ENCODE results near the gene GCAT.

GCAT gene

DNA sequence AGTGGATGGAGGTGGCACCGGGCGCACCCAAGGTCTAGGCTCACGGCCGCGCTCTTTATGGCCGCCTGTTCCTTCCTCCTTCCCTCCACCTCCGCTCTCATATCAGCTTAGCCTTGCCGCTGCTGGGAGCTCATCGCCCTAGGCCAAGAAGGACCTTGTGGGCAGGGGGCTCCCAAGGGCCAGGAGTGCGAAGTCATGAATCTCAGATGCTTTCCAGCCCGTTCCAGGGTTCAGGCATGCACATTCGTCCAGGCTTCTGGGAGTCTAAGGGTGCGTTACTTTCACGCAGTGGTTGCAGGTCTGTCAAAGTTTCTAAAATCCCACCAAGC lies 11.3 kb downstream of the GCAT start:
- TF ChIP-seq, protein P1, sequence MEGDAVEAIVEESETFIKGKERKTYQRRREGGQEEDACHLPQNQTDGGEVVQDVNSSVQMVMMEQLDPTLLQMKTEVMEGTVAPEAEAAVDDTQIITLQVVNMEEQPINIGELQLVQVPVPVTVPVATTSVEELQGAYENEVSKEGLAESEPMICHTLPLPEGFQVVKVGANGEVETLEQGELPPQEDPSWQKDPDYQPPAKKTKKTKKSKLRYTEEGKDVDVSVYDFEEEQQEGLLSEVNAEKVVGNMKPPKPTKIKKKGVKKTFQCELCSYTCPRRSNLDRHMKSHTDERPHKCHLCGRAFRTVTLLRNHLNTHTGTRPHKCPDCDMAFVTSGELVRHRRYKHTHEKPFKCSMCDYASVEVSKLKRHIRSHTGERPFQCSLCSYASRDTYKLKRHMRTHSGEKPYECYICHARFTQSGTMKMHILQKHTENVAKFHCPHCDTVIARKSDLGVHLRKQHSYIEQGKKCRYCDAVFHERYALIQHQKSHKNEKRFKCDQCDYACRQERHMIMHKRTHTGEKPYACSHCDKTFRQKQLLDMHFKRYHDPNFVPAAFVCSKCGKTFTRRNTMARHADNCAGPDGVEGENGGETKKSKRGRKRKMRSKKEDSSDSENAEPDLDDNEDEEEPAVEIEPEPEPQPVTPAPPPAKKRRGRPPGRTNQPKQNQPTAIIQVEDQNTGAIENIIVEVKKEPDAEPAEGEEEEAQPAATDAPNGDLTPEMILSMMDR (IDR thresholded peaks at IDR 0.05; ENCODE audit: borderline replicate concordance, insufficient read depth, low read depth, low read length) = no peak

DNA sequence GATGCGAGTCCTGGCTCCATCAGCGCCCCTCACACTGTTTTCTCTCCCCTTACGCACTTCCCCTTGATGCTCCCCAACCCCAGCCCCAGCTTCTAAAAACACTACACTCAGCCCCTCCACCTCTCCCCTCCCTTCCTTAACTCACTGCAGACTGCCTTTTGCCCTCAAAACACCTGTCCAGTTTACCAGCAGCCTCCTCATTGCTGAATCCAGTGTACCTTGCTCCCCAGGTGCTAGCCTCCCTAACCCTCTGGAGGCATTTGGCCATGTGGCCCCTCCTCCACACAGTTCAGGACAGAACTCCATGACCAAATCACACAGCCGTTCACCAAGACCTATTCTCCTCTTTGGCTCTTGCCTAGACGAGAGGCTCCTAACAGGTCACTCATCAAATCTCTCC lies 12.6 kb downstream of the GCAT start:
- H3K4me3 ChIP-seq (ENCODE audit: low read depth, low read length) = no peak overlapping the region
- TF ChIP-seq, protein P1 (IDR thresholded peaks at IDR 0.05; ENCODE audit: borderline replicate concordance, insufficient read depth, low read depth, low read length) = no peak

More for the DNA sequence above, 11.3 kb downstream of the GCAT start:
- H3K4me3 ChIP-seq (ENCODE audit: low read depth, low read length) = no peak overlapping the region

DNA sequence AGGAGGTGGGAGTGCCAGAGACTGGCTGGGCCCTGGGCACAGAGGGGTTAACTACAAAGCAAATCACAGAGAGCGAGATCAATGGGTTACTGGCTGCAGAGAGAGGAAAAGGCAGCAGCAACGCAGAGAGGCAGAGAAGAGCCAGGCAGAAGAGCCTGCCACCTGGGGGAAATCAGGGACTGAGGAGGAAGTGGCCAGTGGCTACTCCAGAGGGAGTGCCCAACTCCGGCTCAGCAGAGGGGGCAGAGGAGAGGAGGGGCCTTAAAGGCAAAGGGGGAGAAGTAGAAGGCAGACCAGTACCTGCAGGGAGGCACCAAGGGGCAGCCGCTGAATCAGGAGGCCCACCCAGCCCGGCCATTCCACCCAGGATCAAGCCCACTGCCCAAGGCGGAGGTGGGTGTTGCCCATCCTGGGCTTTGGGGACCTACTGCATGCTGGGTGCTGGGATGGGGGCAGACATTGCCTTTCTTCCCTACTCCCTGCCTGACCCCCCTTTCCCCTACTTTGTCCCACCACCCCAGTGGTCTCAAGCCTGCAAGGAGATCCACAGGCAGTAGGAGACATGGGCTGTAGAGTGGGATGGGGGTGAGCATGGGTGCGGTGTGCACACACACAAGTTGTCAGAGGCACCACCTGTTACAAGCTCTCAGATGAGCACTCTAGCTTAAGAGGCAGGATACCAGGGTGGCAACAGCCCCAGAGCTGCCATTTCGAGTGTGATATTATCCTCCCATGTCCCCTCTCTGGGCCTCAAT lies 14.5 kb downstream of the GCAT start:
- H3K4me3 ChIP-seq (ENCODE audit: low read depth, low read length) = no peak overlapping the region
- TF ChIP-seq, protein P1 (IDR thresholded peaks at IDR 0.05; ENCODE audit: borderline replicate concordance, insufficient read depth, low read depth, low read length) = no peak

DNA sequence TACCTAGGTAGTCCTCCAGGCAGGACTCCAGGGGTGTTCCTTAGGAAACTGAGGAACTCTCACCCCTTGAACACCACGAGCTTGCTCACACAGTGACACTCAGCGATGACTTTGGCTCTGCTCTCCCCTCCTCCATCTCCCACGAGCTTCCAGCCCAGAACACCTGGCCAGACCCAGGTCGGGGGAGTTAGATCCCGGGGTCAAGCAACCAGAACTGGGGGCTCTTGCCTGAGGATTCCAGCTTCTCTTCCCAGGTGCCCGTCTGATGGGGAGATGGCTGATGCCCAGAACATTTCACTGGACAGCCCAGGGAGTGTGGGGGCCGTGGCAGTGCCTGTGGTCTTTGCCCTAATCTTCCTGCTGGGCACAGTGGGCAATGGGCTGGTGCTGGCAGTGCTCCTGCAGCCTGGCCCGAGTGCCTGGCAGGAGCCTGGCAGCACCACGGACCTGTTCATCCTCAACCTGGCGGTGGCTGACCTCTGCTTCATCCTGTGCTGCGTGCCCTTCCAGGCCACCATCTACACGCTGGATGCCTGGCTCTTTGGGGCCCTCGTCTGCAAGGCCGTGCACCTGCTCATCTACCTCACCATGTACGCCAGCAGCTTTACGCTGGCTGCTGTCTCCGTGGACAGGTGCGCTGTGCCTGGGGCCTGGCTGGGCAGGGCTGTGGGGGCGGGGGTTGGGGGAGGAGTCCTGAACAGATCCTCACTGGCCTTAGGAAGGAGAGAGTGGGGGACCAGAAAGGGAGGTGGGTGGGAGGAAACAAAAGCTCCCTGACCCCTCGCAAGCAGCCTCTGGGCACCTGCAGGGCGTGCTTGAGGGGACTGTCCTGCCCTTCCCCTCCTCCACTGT lies 15.6 kb downstream of the GCAT start, which contains the start of gene GALR3:
Gene GALR3 (plus strand): TSS at position 249 of the 852 bp plus-strand sequence. CDS start 25 bp downstream, at position 274.
- TF ChIP-seq, protein P1 (IDR thresholded peaks at IDR 0.05; ENCODE audit: borderline replicate concordance, insufficient read depth, low read depth, low read length) = no peak
- H3K4me3 ChIP-seq (ENCODE audit: low read depth, low read length) = no peak within 1 kb of the TSS

DNA sequence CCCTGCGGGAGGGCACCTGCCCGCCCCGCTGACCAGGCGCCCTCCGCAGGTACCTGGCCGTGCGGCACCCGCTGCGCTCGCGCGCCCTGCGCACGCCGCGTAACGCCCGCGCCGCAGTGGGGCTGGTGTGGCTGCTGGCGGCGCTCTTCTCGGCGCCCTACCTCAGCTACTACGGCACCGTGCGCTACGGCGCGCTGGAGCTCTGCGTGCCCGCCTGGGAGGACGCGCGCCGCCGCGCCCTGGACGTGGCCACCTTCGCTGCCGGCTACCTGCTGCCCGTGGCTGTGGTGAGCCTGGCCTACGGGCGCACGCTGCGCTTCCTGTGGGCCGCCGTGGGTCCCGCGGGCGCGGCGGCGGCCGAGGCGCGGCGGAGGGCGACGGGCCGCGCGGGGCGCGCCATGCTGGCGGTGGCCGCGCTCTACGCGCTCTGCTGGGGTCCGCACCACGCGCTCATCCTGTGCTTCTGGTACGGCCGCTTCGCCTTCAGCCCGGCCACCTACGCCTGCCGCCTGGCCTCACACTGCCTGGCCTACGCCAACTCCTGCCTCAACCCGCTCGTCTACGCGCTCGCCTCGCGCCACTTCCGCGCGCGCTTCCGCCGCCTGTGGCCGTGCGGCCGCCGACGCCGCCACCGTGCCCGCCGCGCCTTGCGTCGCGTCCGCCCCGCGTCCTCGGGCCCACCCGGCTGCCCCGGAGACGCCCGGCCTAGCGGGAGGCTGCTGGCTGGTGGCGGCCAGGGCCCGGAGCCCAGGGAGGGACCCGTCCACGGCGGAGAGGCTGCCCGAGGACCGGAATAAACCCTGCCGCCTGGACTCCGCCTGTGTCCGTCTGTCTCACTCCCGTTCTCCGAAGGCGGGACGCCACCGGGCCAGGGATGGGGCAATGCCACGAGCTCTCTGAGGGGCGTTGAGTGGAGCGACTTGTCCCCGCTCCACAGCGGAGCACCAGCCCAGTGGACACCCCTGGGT lies 17.2 kb downstream of the GCAT start:
- H3K4me3 ChIP-seq (ENCODE audit: low read depth, low read length) = no peak overlapping the region
- TF ChIP-seq, protein P1 (IDR thresholded peaks at IDR 0.05; ENCODE audit: borderline replicate concordance, insufficient read depth, low read depth, low read length) = no peak

DNA sequence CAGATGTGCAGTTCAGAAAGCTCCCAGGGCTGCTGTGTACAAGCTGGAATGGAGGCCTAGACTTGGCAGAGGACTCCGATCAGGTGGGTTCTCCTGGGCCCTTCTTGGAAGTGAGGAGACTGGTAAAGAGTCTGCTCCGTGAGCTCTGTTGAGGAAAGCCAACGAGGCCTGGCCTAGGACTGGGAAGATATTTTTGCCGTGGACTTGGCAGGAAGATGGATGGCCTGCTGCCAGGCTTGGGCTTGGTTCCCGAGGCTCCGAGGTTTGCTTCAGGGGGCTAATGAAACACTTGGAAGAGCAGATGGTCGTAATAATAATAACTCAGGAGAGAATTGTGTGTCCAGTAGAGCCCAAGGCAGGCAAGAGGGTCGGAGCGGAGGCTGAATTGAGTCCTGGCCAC lies 19.3 kb downstream of the GCAT start:
- no peak overlapping the region for H3K4me3 ChIP-seq (ENCODE audit: low read depth, low read length)
- TF ChIP-seq, protein P1 (IDR thresholded peaks at IDR 0.05; ENCODE audit: borderline replicate concordance, insufficient read depth, low read depth, low read length) = no peak

Measured in GM12875 (cell line).